Endothelial cell of hepatic sinusoid (primary cell): ENCODE results near the gene RNF130.

Experiments used
- in situ Hi-C: cut with HindIII; loops from 2 replicates; pipeline ENCODE4 v1.10.0; 2017; ENCODE audit warnings: low sequenced_read_pairs

The RNF130 gene

DNA sequence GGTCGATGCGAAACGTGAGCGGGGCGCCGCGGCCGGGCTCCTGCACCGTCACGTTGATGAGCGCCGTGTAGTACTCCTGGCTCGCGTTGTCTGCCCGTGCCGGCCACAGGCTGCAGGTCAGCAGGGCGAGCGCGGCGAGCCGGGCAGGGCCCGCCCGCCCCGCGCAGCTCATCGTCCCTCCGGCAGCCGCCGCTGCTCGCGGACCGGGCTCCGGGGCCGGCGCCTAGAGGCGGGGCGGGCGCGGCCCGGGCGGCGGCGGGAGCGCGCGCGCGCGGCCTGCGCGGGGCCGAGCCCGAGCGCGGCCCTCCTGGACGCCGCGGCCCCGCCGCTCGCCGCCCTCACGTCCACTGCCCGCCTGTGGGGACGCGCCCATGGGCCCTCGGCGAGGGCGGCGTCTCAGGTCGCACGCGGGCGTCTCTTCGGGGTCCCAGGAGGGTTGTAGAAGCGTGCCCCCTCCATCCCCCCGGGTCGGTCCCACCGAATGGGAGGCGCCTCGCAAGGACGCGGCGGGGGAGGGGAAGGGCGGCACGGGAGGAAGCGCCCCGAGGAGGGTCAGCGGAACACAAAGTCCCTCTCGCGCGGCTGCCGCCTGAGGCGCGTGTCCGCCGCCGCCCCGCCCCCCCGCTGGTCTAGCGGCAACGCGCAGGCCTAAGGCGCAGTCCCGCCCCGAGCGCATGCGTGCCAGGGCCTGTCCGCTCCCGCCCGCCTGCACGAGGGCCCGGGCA is at the start of gene RNF130:
Gene RNF130 (minus strand): TSS at position 229 of the 725 bp plus-strand sequence. CDS start 57 bp downstream, at position 172.
- in situ Hi-C loops, result no loop called here

DNA sequence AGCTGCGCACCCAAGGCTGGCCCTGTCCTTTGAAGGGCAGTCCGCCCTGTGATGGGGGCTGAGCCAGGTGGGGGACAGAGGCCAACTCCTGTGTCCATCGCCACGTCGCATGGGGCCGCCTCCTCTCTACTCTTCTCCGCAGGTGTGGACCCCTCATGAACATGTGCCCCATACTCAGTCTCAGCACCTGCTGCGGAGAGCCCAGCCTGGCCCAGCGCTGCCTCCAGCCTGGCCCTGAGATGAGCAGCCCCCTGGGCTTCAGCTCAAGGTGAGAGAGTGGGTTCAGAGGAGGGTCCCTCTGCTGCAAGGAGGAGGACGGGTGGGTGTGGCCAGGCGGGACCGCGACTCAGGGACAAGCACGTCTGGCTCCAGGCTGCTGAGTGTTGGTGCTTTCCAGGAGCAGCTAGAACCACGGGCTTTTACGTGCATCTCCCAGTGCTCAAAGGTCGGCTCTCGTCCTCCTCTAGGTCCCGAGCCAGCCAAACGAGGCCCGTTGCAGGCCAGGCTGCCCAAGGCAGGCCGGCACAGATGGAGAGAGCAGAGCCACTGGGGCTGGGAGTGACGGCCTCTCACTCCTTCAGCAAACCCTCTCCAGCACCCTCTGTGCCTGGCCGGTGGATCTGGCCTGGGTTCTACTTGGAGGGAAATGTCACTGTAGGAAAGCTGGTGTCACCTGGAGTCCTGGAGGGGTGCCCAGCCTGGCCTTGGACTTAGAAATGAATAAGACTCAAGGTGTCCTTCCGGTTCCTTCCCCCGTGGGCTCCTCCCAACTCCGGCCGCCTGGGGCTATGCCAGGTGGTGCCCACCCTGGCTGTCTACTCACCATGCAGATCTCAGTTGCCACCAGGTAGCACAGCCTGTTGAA is 48.9 kb upstream of the RNF130 start:
- in situ Hi-C loops, result no loop called here

DNA sequence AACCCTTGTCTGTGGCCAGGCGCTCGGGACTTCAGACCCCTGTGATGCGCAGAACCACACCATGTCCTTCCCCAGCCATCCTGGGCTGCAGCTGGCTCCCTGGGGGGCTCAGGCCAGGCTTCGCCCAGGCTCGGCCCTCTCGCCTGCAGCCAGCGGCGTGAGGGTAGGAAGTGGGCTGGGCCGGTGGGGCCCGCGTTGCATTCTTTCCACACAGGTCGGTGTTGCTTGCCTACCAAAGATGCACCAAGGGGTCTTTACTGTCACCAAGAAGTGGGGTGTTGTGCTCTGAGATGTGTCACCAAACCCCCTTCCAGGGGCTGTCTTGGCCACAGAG is 48.3 kb upstream of the RNF130 start:
- in situ Hi-C loops, result no loop called here

DNA sequence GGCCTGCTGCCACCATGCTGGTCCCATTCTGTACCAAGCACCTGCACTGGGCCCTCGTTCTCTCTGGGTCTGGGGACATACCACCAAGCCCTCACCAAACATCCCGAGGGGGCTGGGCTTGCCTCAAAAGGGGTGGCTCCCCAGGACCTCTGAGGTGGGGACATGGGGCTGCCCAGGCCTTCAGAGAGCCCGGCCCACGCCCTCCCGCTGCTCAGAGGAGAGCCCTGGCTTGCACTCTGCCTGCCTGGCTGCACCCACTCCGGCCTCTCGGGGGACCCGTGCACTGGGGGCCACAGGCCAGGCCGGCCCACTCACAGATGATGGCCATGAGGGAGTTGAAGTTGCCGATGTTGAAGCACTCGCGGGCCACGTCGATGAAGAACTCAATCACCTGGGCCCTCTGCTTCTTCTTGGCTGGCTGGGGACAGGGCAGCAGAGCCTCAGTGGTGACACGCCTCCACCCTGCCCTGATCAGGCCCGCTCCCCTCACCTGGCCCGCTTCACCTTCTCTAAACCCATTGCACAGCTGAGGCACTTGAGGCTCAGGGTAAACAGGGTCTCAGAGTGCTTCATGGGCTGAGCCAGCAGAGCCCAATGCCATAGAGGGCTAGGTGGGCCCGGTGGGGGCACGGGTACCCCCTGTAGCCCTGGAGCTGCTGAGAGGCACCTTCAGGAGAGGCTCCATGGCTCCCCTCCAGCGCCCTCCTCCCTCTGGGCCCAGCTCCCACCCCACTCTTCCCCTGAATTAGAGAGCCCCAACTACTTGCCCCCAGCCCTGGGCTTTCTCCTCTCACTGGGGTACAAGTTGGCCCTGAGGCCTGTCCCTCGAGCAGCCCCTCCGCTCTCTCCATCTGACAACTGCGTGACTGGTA is 47.7 kb upstream of the RNF130 start:
- in situ Hi-C loops, result no loop called here

- in situ Hi-C loops, result no loop called here
These were observed 46.8 kb upstream of the RNF130 start for GRCh38 chr5:180118391-180118791.

- in situ Hi-C loops, result no loop called here
These were observed 45.6 kb upstream of the RNF130 start for GRCh38 chr5:180117000-180117725.

GRCh38 chr5:180116077-180116999 is 44.8 kb upstream of the RNF130 start:
- in situ Hi-C loops, result no loop called here

- in situ Hi-C loops, result no loop called here
These were observed 43.9 kb upstream of the RNF130 start for GRCh38 chr5:180115326-180116076.

DNA sequence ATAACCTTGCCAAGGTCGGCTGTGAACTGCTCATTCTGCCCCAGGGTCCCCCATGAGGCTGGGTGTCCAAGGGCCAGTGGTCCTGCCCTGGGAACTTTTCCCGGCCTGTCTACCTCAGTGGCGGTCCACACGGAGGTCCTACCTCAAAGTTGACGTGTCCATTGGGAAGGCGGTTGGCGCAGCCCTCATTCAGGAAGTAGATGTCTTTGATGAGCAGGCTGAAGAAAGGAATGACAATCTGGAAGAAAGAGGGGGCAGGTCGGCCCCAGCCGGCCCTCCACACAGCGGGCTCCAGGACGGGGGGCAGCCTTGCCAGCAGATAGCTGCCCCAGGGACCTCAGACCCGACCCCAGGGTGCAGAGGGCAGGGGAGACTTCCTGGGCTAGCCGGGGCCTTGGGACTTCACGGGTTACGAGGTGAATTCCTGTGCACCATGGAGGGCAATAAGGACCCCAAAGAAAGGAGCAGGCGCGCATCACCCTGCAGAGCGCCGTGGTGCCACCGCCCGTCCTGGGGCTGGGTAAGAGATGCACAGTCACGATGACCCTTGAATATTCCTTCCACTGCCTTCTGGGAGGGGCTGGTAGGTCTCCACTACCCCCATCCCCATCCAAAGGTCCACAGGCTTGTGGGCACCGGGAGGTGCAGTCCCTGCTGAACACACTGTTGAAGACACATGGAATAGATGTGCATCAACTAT is 42.9 kb upstream of the RNF130 start:
- in situ Hi-C loops, result no loop called here

- in situ Hi-C loops, result no loop called here
These were observed 42.2 kb upstream of the RNF130 start for GRCh38 chr5:180113660-180114303.

- in situ Hi-C loops, result no loop called here
These were observed 40.8 kb upstream of the RNF130 start for GRCh38 chr5:180112181-180112861.

DNA sequence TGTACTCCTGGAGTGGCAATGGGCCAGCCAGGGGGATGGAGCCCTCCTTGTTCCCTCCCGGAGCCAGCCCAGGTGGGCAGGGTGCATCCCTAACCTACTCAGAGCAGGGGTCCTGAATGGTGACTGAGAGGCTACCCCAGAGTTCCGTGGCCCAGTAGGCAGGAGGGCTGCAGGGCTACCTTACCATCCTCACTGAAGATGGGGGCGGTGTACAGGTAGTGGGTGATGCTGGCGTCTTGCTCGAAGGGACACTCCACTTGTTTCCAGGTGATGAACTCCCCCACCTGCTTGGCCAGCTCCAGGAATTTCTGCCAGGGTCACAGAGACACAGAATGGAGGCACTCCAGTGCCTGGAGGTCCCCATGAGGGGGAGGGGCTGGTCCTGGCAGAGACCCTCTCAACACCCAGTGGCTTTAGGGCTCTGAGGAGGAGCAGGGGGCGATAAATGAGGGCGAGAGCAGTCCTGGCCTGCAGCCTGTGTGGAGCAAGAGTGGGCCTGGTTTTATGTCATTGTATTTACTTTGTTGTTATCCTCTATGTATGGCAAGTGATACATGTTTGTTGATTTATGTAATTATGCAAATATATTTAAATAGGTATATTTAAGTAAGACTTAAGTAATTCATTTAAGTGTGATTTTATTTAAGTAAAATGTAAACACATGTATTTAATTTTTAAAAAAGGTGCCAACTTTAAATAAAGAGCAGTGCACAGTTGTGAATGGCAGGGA is 39.9 kb upstream of the RNF130 start:
- in situ Hi-C loops, result no loop called here

DNA sequence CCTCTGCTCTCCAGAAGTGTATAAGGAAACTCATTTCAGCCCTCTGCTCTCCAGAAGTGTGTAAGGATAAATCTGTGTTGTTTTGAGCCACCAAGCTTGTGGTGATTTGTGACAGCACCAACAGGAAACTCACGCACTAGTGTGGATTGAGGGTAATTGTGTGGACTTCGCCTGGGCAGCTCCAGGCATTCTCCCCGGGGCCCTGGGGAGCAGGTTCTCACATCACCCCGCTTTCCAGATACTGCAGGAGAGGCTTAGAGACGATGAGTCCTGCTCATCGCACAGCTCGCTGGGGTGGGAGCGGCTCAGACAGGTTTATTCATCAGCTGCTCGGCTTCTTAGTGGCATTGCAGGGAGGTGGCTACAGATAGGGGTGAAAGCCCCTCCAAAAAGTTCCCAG is 38.4 kb upstream of the RNF130 start:
- in situ Hi-C loops, result no loop called here

DNA sequence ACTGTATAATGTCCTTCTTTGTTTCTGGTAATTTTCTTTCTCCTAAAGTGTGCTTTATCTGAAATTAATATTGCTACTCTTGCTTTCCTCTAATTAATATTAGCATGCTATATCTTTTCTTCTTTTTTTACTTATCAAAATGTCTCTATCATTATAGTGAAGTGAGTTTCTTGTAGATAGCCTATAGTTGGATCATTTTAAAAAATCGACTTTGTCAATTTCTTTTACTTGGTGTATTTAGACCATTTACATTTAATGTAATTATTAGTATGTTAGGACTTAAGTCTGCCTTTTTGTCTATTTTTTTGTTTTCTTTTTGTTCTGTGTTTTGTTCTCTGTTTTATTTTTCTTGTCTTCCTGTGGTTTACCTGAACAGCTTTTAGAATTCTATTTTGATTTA is 35.4 kb upstream of the RNF130 start:
- in situ Hi-C loops, result no loop called here

- in situ Hi-C loops, result no loop called here
These were observed 34.3 kb upstream of the RNF130 start for GRCh38 chr5:180105827-180106312.

GRCh38 chr5:180104168-180104530 is 32.6 kb upstream of the RNF130 start:
- in situ Hi-C loops, result no loop called here
